Endothelial cell of umbilical vein (primary cell): ENCODE data around the gene PSME4. TPM values are rescaled to one million over a fixed set of nuclear protein-coding genes. Genes with fewer than 3 reads are reported as not detected.

Experiments
- BruUV-seq: library from RNA; stranded (reverse); fragments of 400-500 nt; replicated peaks from 2 replicates; lab custom pipeline; 2021; lab: Mats Ljungman, UMichigan
- CTCF ChIA-PET: fragments of 300-600, 350-600 bp; sonication (Branson Sonifier 250); formaldehyde crosslinking; loops from one replicate; lab custom pipeline; 2021; ENCODE audit warnings: antibody characterized with exemption, inconsistent platforms; lab: Charles Lee
- POLR2A ChIA-PET: fragments of 300-600, 350-600 bp; sonication (Branson Sonifier 250); formaldehyde crosslinking; loops from one replicate; lab custom pipeline; 2021; ENCODE audit warnings: antibody characterized with exemption, inconsistent platforms; lab: Charles Lee
- DNase-seq: peaks from one replicate; pipeline ENCODE4 v3.0.0-alpha.2; 2011; ENCODE audit warnings: low read depth, low spot score
- FAIRE-seq: peaks from 2 replicates; lab custom pipeline; 2011; peaks lifted over from hg19 to GRCh38; lab: Jason Lieb, UNC
- H2AFZ ChIP-seq: 2 replicates; pipeline ENCODE4 v1.6.0; 2012; ENCODE audit warnings: low read depth, low read length, control low read depth, inconsistent platforms
- H3K27ac ChIP-seq: 2 replicates; pipeline ENCODE4 v1.5.1; 2011; ENCODE audit warnings: low read depth, mild to moderate bottlenecking, control low read depth, low read length, moderate library complexity; ENCODE audit not compliant: insufficient read depth
- H3K27me3 ChIP-seq, 2 experiments: 2 replicates each; pipeline versions ENCODE4 v1.6.0 to v1.6.1; 2011; ENCODE audit warnings: low read length in 2 of 2, mixed read lengths in 1 of 2; ENCODE audit not compliant: control insufficient read depth in 2 of 2, insufficient read depth in 2 of 2
- H3K36me3 ChIP-seq, 2 experiments: 2 replicates in 1 of 2; 3 replicates in 1 of 2; pipeline ENCODE4 v1.5.1; 2011; ENCODE audit warnings: low read length in 2 of 2, mild to moderate bottlenecking in 1 of 2, moderate library complexity in 1 of 2; ENCODE audit not compliant: control insufficient read depth in 2 of 2, insufficient read depth in 2 of 2; ENCODE audit errors: extremely low read depth in 1 of 2
- H3K4me1 ChIP-seq: 3 replicates; pipeline ENCODE4 v1.5.1; 2011; ENCODE audit warnings: mild to moderate bottlenecking, low read length; ENCODE audit not compliant: control insufficient read depth, insufficient read depth; ENCODE audit errors: extremely low read depth
- H3K4me2 ChIP-seq: 2 replicates; pipeline ENCODE4 v1.6.1; 2011; ENCODE audit warnings: low read length, control low read depth, mixed read lengths; ENCODE audit not compliant: insufficient read depth
- H3K4me3 ChIP-seq, 3 experiments: fragments of 200-600 bp in 1 of 3; sonication (generic), shearing (Covaris generic) in 1 of 3; replicated peaks in 1 of 3; 2 replicates each; pipeline ENCODE4 v1.5.1; 2011 to 2016; ENCODE audit warnings: control low read depth in 3 of 3, low read length in 3 of 3, mild to moderate bottlenecking in 2 of 3, inconsistent platforms in 1 of 3, low read depth in 1 of 3, moderate library complexity in 1 of 3; ENCODE audit not compliant: insufficient read depth in 1 of 3
- H3K79me2 ChIP-seq: 2 replicates; pipeline ENCODE4 v1.6.0; 2012; ENCODE audit warnings: low read length, inconsistent platforms; ENCODE audit not compliant: control insufficient read depth, insufficient read depth
- H3K9ac ChIP-seq: replicated peaks from 2 replicates; pipeline ENCODE3; 2011; ENCODE audit warnings: low read length, control low read depth; ENCODE audit not compliant: insufficient read depth; ENCODE audit errors: extremely low read depth
- H3K9me1 ChIP-seq: replicated peaks from 3 replicates; pipeline ENCODE4 v1.6.0; 2011; ENCODE audit warnings: mild to moderate bottlenecking, low read length; ENCODE audit not compliant: control insufficient read depth, insufficient read depth; ENCODE audit errors: extremely low read depth
- H3K9me3 ChIP-seq: replicated peaks from 2 replicates; pipeline ENCODE4 v1.5.1; 2012; ENCODE audit warnings: low read length, inconsistent platforms; ENCODE audit not compliant: control insufficient read depth, insufficient read depth
- H4K20me1 ChIP-seq: replicated peaks from 2 replicates; pipeline ENCODE3; 2011; ENCODE audit warnings: mild to moderate bottlenecking, low read length; ENCODE audit not compliant: control insufficient read depth, insufficient read depth; ENCODE audit errors: extremely low read depth
- CTCF ChIP-seq, 2 donors: IDR thresholded peaks; 1 replicate in 1 of 2; 2 replicates in 1 of 2; pipeline ENCODE4 v1.5.1; 2011; ENCODE audit warnings: low read length in 2 of 2, mild to moderate bottlenecking in 2 of 2, moderate library complexity in 2 of 2, control low read depth in 1 of 2, inconsistent platforms in 1 of 2, low read depth in 1 of 2; ENCODE audit not compliant: insufficient read depth in 1 of 2; ENCODE audit errors: extremely low read depth in 1 of 2
- EZH2 ChIP-seq: IDR thresholded peaks from 2 replicates; pipeline ENCODE4 v1.6.1; 2012; ENCODE audit warnings: borderline replicate concordance, low read depth, mild to moderate bottlenecking, moderate library complexity, low read length, inconsistent platforms; ENCODE audit not compliant: severe bottlenecking
- FOS ChIP-seq: IDR thresholded peaks from 2 replicates; pipeline ENCODE4 v1.6.1; 2011; ENCODE audit warnings: mild to moderate bottlenecking, low read length, moderate library complexity, borderline replicate concordance; ENCODE audit not compliant: insufficient read depth
- GATA2 ChIP-seq: IDR thresholded peaks from 2 replicates; pipeline ENCODE4 v1.7.0; 2011; ENCODE audit warnings: low read depth, mild to moderate bottlenecking, moderate library complexity, mixed read lengths, low read length; ENCODE audit not compliant: insufficient read length, insufficient read depth
- JUN ChIP-seq: IDR thresholded peaks from 2 replicates; pipeline ENCODE4 v1.6.1; 2011; ENCODE audit warnings: borderline replicate concordance, low read depth; ENCODE audit not compliant: insufficient read length, insufficient read depth
- MAX ChIP-seq: IDR thresholded peaks from 2 replicates; pipeline ENCODE4 v1.6.1; 2011; ENCODE audit not compliant: insufficient read depth, insufficient read length
- MYC ChIP-seq: IDR thresholded peaks from one replicate; pipeline ENCODE4 v1.6.1; 2011; ENCODE audit warnings: mild to moderate bottlenecking, low read depth, low read length
- POLR2A ChIP-seq: IDR thresholded peaks from 2 replicates; pipeline ENCODE4 v1.6.1; 2012; ENCODE audit warnings: low read depth, mild to moderate bottlenecking, control low read depth, low read length
- POLR2AphosphoS5 ChIP-seq: IDR thresholded peaks from 2 replicates; pipeline ENCODE4 v1.6.1; 2012; ENCODE audit warnings: low read depth, mild to moderate bottlenecking, control low read depth, low read length, moderate library complexity; ENCODE audit not compliant: insufficient read depth
- dilution Hi-C: fragments of 300-500 bp; cut with MboI; formaldehyde crosslinking; loops from one replicate; pipeline ENCODE4 v1.15.0; 2019; ENCODE audit warnings: low sequenced_read_pairs; ENCODE audit not compliant: extremely low pct_ligation_motif_present
- intact Hi-C: fragments of 100-400 bp; cut with micrococcal nuclease; formaldehyde crosslinking; loops from one replicate; pipeline ENCODE4 v1.10.0; 2022
- polyA plus RNA-seq, 4 experiments: library from polyadenylated mRNA; depleted of rRNA in 3 of 4; stranded (reverse) in 3 of 4; unstranded in 1 of 4; fragments of >200 nt; gene quantifications; 2 replicates each; pipeline versions ENCODE4 v1.2.1 to v1.2.3, GENCODE V29; 2011 to 2012; ENCODE audit warnings: missing spikeins in 1 of 4
- total RNA-seq: library from RNA; stranded (reverse); gene quantifications from 2 replicates; pipeline ENCODE4 v1.2.3, GENCODE V29; 2021

PSME4 gene
- total and polyA plus RNA-seq, 2 donors (not counting 3 experiments of a cell fraction or from before 2014, with no cell fraction given) = 24.7 to 82.6 TPM

- H2AFZ ChIP-seq = no peak overlapping the region
- H3K4me2 ChIP-seq = no peak overlapping the region
- peaks cover 9% of the 10 kb centered on the region for H3K4me1 ChIP-seq
- ChIA-PET POLR2A (no interaction called here), CTCF (no interaction called here)
- no peaks in the 10 kb centered on the region for H4K20me1 ChIP-seq
- intact Hi-C loops = no loop called here
- no peaks in the 10 kb centered on the region for H3K27me3 ChIP-seq
- no peaks in the 10 kb centered on the region for H3K9me3 ChIP-seq
- H3K9me1 ChIP-seq = no peaks in the 10 kb centered on the region
- no peaks in the 10 kb centered on the region for H3K36me3 ChIP-seq
- dilution Hi-C loops = no loop called here
- TF ChIP-seq MAX (no peak), POLR2A (no peak), GATA2 (no peak), JUN (no peak), MYC (no peak), POLR2AphosphoS5 (no peak), FOS (no peak), CTCF (IDR thresholded peaks at IDR 0.05; ENCODE audit: extremely low read depth in 1 of 2, insufficient read depth in 1 of 2, low read depth in 1 of 2, low read length in 2 of 2) (no peak), EZH2 (no peak)
- no peaks in the 10 kb centered on the region for H3K79me2 ChIP-seq
- H3K27ac ChIP-seq = no peak overlapping the region
- DNase-seq (no peak), FAIRE-seq (no peak)
- H3K9ac ChIP-seq = no peak overlapping the region
- no peak overlapping the region for H3K4me3 ChIP-seq
- BruUV-seq = no TSS peak
These were observed 127.2 kb downstream of the PSME4 start for GRCh38 chr2:53843595-53843994.
